Heart left ventricle (tissue), 16 donors: ENCODE measurements around the gene FLVCR2. TPM values are rescaled to one million over a fixed set of nuclear protein-coding genes. Genes with fewer than 3 reads are reported as not detected.

Experiments
- ATAC-seq, 4 donors: fragments of 200-7000 bp; cut with Tn5 transposase; one replicate each; pipeline ENCODE4 v1.9.1; 2020 to 2022; ENCODE audit warnings: moderate library complexity in 4 of 4, mild to moderate bottlenecking in 3 of 4, moderate number of reproducible peaks in 1 of 4
- DNase-seq, 5 donors: peaks; one replicate each; pipeline ENCODE4 v3.0.0-alpha.2; 2020
- H3K27ac ChIP-seq, 12 donors: fragments of 200-600 bp; sonication (generic) in 4 of 12; one replicate each; pipeline versions ENCODE4 v1.5.0 to v1.8.0; 2016 to 2022; ENCODE audit warnings: mild to moderate bottlenecking in 2 of 12
- H3K27me3 ChIP-seq, 9 donors: fragments of 200-600 bp; sonication (generic) in 2 of 9; one replicate each; pipeline versions ENCODE4 v1.5.1 to v1.8.0; 2016 to 2022; ENCODE audit warnings: mild to moderate bottlenecking in 3 of 9
- H3K36me3 ChIP-seq, 9 donors: fragments of 200-600 bp; sonication (generic) in 2 of 9; one replicate each; pipeline versions ENCODE4 v1.5.0 to v1.8.0; 2018 to 2022; ENCODE audit warnings: mild to moderate bottlenecking in 2 of 9
- H3K4me1 ChIP-seq, 12 donors: fragments of 200-600 bp; sonication (generic) in 4 of 12; one replicate each; pipeline versions ENCODE4 v1.5.0 to v1.8.0; 2016 to 2022; ENCODE audit warnings: mild to moderate bottlenecking in 3 of 12
- H3K4me3 ChIP-seq, 12 donors: fragments of 200-600 bp; sonication (generic) in 4 of 12; one replicate each; pipeline versions ENCODE4 v1.5.0 to v1.8.0; 2017 to 2022; ENCODE audit warnings: mild to moderate bottlenecking in 9 of 12, moderate library complexity in 4 of 12
- H3K9me3 ChIP-seq, 12 donors: fragments of 200-600 bp; sonication (generic) in 4 of 12; one replicate each; pipeline versions ENCODE4 v1.5.0 to v1.8.0; 2016 to 2022; ENCODE audit warnings: mild to moderate bottlenecking in 1 of 12
- CTCF ChIP-seq, 12 donors: fragments of 200-600 bp; sonication (generic) in 4 of 12; IDR thresholded peaks; one replicate each; pipeline versions ENCODE4 v1.5.0 to v1.8.0; 2018 to 2022; ENCODE audit warnings: antibody characterized with exemption in 12 of 12, mild to moderate bottlenecking in 5 of 12
- POLR2A ChIP-seq, 2 donors: fragments of 450-650 bp; IDR thresholded peaks; one replicate each; pipeline ENCODE4 v1.6.1; 2017; ENCODE audit warnings: antibody characterized with exemption in 2 of 2, mild to moderate bottlenecking in 2 of 2, moderate library complexity in 2 of 2
- WGBS, 4 donors: extraction: QIAGEN DNeasy Blood & Tissue Kit in 2 of 4; methylation state at CpG; one replicate each; pipeline versions ENCODE4 v1.1.5 to v1.1.7; 2013 to 2018; 5-methylcytosine and 5-hydroxymethylcytosine counted together
- intact Hi-C, 10 donors: fragments of 100-400 bp; cut with DNase I; formaldehyde crosslinking; loops; one replicate each; pipeline versions ENCODE4 v1.11.1 to v1.14.2; 2022
- polyA plus RNA-seq, 2 donors: library from polyadenylated mRNA; stranded (reverse); fragments of 200-250 nt; gene quantifications; one replicate each; pipeline ENCODE4 v1.2.3, GENCODE V29; 2013
- total RNA-seq, 9 donors: library from RNA; depleted of rRNA in 2 of 9; stranded (reverse); fragments of >200 nt in 2 of 9; fragmentation: NEBNext Ultra II Directional in 3 of 9; extraction: Animal tissue kit (Norgen Biotek cat#: 25700) in 3 of 9; gene quantifications; one replicate each; pipeline versions ENCODE4 v1.1.0 to v1.2.4, GENCODE V29; 2016 to 2023
- donor health status: ischemic (EF 13 %, LVEDD 7.1; RV severe dilation, severe dysfunction).
- donor health status: healthy with polysubstance abuse.
- donor health status: DM: no; HTN: yes; CAD: no.
- donor health status: DM: no; HTN: no; CAD: no.
- donor health status: ischemic (EF 25% LVEDD 6.9; RV normal size, moderate dysfunction).
- donor health status: ischemic (EF 25% LVEDD 5.7; RV mildly dilated, moderate dysfunction).
- donor health status: healthy.
- donor health status: DM: yes; HTN: yes; CAD: no.
- donor health status: ischemic (EF 35%, LVEDD 5.7; RV mildly dilated, moderate dysfunction).
- donor health status: nonischemic (EF 11% LVEDD 7.7; RV severe dilation, severe dysfunction).
- donor health status: DM: yes; HTN: yes; CAD: no.
- donor health status: PGD.
- donor health status: ischemic (EF 29% LVEDD 5.4; RV normal size, mild dysfunction).
- donor health status: nonischemic (EF 23%, LVEDD 6.1; RV moderate dilation, normal function).

The FLVCR2 gene
- total and polyA plus RNA-seq, 11 donors: 0.50 to 11.7 (median 1.6) TPM

DNA sequence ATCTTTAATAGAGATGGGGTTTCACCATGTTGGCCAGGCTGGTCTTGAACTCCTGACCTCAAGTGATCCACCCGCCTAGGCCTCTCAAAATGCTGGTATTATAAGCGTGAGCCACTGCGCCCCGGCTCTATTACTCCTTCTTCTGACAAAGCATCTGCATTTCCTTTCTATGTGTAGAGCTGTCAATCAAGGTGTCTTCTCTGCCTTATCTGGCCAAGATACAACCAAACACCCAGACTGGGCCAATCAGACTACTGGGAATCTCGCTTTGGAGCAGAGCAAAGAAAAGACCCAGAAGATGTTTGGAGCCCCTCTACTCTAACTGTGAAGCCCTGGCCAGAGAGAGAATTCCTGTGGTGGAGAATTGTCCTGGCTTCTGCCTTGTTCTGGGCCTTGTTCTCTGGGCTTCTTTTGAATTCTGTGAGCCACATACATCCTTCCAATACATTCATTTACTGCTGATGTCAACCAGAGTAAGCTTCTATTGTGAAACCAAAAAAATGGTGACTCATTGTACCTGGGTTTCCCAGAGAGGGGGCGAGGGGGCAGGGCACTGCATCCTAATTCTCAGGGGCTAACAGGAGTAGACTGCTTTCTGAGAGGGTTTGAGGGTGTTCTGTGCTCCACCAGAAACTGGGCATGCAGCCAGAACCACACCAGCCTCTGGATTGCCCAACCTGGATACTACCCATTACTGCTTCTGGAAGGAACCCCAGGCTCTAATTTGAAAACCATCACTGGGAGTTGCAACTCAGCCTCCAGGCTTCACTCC is 18.8 kb upstream of the FLVCR2 start:
- Histone ChIP-seq H3K9me3 (peaks cover 0 to 12% (median 0%) of the 10 kb centered on the region in 12 donors), H3K36me3 (no peaks in the 10 kb centered on the region), H3K27ac (no peak overlapping the region), H3K27me3 (no peaks in the 10 kb centered on the region), H3K4me1 (peaks cover 0 to 17% (median 0%) of the 10 kb centered on the region in 12 donors), H3K4me3 (no peak overlapping the region)
- 74 to 94% (median 88%) methylated on average over 6 of the region's 6 CpGs for WGBS, 4 donors
- intact Hi-C loops: loop anchor here in 7 of 10 donors (2.0 to 5.0 kb wide), 3 partner anchors 62 to 253 kb away; no protein-coding TSS in a partner anchor
- ATAC-seq (no peak), DNase-seq (no peak)
- no peak for TF ChIP-seq CTCF (IDR thresholded peaks at IDR 0.05)

GRCh38 chr14:75561013-75561432 is 17.4 kb upstream of the FLVCR2 start:
- peak; percentile 57 to 80 (median 70) for TF ChIP-seq CTCF (IDR thresholded peaks at IDR 0.05)
- no peak for TF ChIP-seq POLR2A (IDR thresholded peaks at IDR 0.05)
- peak; percentile 63 to 88 (median 87) for ATAC-seq
- WGBS, 4 donors: 2 to 7% (median 5%) methylated on average over 6 of the region's 6 CpGs
- H3K27me3 ChIP-seq: no peaks in the 10 kb centered on the region
- no peak overlapping the region for H3K27ac ChIP-seq
- peak in 4 of 5 donors; percentile 61 to 73 (median 67) for DNase-seq
- no peak overlapping the region for H3K4me3 ChIP-seq
- H3K4me1 ChIP-seq: peaks cover 0 to 17% (median 0%) of the 10 kb centered on the region in 12 donors
- intact Hi-C loops: loop anchor here in 6 of 10 donors (2.0 to 5.0 kb wide), 3 partner anchors 64 to 254 kb away; no protein-coding TSS in a partner anchor
- no peaks in the 10 kb centered on the region for H3K36me3 ChIP-seq
- H3K9me3 ChIP-seq: peaks cover 0 to 12% (median 0%) of the 10 kb centered on the region in 12 donors

DNA sequence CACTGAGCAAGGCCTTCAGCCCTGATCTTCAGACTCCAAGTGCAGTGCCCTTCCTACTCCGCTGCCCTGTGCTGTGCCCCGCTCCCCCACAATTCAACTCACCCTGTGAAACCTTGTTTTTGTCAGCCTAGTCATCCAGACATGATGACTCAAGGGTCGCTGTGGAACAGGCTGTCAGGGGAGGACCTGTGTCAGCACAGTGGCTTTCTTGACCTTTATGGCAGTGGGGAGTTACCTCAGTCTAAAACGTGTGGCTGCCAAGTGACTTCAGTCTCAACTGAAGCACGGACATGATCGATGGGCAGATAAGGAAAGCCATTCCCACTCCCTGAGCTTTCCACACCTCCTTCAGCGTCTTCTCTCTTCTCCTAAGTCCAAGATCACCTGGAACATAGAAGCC is 16.3 kb upstream of the FLVCR2 start:
- H3K27ac ChIP-seq: no peak overlapping the region
- intact Hi-C loops: loop anchor here in 5 of 10 donors (5.0 kb wide), 2 partner anchors 65 to 255 kb away; no protein-coding TSS in a partner anchor
- peaks cover 0 to 17% (median 0%) of the 10 kb centered on the region in 12 donors for H3K4me1 ChIP-seq
- no peak for TF ChIP-seq CTCF (IDR thresholded peaks at IDR 0.05)
- TF ChIP-seq POLR2A (IDR thresholded peaks at IDR 0.05): no peak
- peaks cover 0 to 7% (median 0%) of the 10 kb centered on the region in 12 donors for H3K9me3 ChIP-seq
- DNase-seq (no peak), ATAC-seq (no peak)
- 56 to 62% (median 59%) methylated on average over 7 of the region's 7 CpGs for WGBS, 4 donors
- H3K36me3 ChIP-seq: no peaks in the 10 kb centered on the region
- no peaks in the 10 kb centered on the region for H3K27me3 ChIP-seq
- no peak overlapping the region for H3K4me3 ChIP-seq

GRCh38 chr14:75562489-75562888 is 15.9 kb upstream of the FLVCR2 start:
- TF ChIP-seq POLR2A (IDR thresholded peaks at IDR 0.05): no peak
- TF ChIP-seq CTCF (IDR thresholded peaks at IDR 0.05): no peak
- Histone ChIP-seq H3K4me3 (no peak overlapping the region), H3K27ac (no peak overlapping the region), H3K4me1 (peaks cover 0 to 17% (median 0%) of the 10 kb centered on the region in 12 donors), H3K36me3 (no peaks in the 10 kb centered on the region), H3K27me3 (no peaks in the 10 kb centered on the region), H3K9me3 (peaks cover 0 to 4% (median 0%) of the 10 kb centered on the region in 12 donors)
- no peak for DNase-seq
- intact Hi-C loops: loop anchor here in 5 of 10 donors (5.0 kb wide), 2 partner anchors 65 to 255 kb away; no protein-coding TSS in a partner anchor
- 75 to 80% (median 79%) methylated on average over 4 of the region's 4 CpGs for WGBS, 4 donors
- no peak for ATAC-seq
